Stimulated activated CD4-positive, alpha-beta T cell treated with anti-CD3 and anti-CD28 coated beads, Interleukin-4, amount 100 ng/mL, for 1 hour (primary cell): Measurements from ENCODE around the gene MFSD2A.
"Not testable (repeated sequence)": the region's sequence is repeated elsewhere in the genome, so short reads cannot be mapped to it uniquely, and the experiment has no call there.

ENCODE experiments used
- DNase-seq: peaks from one replicate; pipeline ENCODE4 v3.0.0-alpha.2; 2020

The MFSD2A gene

DNA sequence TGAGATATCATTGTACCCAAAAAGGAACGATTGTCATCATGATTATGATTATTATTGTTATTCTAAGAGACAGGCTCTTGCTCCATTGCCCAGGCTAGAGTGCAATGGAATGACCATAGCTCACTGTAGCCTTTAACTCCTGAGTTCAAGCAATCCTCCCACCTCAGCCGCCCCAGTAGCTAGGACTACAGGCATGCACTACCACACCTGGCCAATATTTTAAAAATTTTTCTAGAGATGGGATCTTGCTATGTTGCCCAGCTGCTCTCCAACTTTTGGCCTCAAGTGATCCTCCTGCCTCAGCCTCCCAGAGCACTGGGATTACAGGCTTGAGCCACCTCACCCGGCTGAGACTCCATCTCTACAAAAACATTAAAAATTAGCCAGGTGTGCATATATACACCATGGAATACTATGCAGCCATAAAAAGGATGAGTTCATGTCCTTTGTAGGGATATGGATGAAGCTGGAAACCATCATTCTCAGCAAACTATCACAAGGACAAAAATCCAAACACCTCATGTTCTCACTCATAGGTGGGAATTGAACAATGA, 52.6 kb downstream of the MFSD2A start:
- DNase-seq, result not testable (repeated sequence)

- DNase-seq, result no peak
Observed at GRCh38 chr1:40011198-40011597, 56.3 kb downstream of the MFSD2A start.

DNA sequence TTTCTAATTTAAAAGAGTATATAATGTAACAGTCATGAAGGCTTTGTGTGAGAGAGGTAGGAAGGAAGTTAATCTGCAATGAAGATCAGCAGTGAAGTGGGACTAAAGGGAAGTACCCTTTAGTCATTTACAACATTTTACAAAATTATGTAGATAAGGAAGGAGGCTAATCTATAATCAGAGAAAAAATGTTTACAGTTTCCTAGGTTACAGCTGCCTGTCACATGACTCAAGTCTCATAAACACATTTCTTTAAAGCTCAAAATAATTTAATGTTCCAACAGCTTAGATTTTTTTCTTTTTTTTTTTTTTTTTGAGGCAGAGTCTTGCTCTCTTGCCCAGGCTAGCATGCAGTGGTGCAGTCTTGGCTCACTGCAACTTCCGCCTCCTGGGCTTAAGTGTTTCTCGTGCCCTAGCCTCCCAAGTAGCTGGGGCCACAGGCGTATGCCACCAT, 59.3 kb downstream of the MFSD2A start:
- no peak for DNase-seq

DNA sequence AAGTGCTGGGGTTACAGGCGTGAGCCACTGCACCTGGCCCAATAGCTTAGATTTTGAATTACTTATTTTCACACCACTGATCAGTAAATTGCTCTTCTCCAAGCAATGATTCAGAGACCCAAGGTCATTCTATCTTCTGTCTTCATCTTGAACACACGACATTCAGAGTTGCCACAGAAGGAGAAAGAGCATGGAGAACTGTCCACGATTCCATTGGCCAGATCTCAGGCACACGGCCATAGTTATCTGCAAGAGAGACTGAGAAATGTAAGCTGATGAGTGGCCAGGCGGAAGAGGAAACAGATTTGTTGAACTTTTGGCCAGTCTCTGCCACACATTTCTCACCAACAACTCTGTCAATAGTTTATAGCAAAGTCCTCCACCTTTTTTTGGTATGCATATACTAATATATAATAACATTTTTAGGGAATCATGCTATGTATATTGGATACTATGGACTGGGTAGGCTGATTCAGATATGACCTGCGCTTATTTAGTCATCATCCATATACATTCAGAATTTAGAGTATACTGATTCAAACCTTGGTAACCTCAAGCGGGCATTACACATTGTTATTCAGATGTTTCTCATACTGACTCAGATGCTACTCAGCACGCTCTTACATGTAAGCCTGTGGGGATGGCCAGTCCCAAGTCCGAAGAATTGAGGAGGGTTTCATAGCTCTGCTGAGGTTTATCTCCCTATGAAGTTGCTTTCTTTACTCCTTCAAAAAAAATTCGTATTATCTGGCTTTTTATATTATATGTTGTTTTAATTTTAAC, 60.1 kb downstream of the MFSD2A start:
- DNase-seq, result no peak

- no peak for DNase-seq
Observed at GRCh38 chr1:40017951-40018575, 63.1 kb downstream of the MFSD2A start.
